ENCODE measurements around the gene CLRN3. TPM values are rescaled to one million over a fixed set of nuclear protein-coding genes. Genes with fewer than 3 reads are reported as not detected.

The CLRN3 gene
- total and polyA plus RNA-seq, 9 of the 15 experiments (the other 6 are each of a cell fraction or from before 2014, with no cell fraction given): not detected

DNA sequence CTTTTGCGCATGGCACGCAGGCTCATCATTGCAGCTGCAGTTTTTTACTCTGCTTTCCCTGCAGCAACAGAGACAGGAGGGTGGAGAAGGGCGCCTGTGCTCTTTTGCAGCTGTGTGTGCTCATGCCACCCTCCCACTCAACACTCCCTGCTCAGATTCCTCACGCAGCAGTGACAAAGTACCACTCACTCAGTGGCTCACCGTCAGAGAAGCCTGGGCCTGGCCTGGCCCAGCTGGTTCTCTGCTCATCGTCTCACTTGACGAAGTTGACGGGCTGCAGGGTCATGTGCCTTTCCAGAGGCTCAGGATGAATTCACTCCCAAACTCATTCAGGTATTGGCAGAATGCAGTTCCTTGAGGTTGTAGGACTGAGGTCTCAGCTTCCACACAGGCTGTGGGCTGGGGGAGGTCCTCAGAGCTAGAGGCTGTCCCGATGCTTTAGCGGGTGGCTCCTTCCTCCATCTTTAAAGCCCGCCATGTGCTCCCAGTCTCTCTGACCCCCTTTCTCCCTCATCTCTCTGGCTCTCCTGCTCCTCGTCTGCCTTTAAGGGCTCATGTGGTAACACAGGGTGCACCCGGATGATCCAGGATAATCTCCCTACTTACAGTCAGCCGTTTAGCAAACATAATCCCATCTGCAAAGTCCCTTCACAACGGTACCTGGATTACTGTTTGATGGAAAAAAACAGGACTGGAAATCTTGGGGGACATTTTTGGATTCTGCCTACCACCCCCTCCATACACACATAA, 40.0 kb upstream of the CLRN3 start (continued):
- TF ChIP-seq, protein P1, sequence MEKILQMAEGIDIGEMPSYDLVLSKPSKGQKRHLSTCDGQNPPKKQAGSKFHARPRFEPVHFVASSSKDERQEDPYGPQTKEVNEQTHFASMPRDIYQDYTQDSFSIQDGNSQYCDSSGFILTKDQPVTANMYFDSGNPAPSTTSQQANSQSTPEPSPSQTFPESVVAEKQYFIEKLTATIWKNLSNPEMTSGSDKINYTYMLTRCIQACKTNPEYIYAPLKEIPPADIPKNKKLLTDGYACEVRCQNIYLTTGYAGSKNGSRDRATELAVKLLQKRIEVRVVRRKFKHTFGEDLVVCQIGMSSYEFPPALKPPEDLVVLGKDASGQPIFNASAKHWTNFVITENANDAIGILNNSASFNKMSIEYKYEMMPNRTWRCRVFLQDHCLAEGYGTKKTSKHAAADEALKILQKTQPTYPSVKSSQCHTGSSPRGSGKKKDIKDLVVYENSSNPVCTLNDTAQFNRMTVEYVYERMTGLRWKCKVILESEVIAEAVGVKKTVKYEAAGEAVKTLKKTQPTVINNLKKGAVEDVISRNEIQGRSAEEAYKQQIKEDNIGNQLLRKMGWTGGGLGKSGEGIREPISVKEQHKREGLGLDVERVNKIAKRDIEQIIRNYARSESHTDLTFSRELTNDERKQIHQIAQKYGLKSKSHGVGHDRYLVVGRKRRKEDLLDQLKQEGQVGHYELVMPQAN (IDR thresholded peaks at IDR 0.05; ENCODE audit: borderline replicate concordance): no peak
- no peak for TF ChIP-seq STAT5B (CRISPR knock-in tag; IDR thresholded peaks at IDR 0.05)
- TF ChIP-seq RAD21 (CRISPR knock-in tag; conservative IDR thresholded peaks at IDR 0.05 in 1 of 2, IDR thresholded peaks at IDR 0.05 in 1 of 2): no peak
- TF ChIP-seq, protein P2, sequence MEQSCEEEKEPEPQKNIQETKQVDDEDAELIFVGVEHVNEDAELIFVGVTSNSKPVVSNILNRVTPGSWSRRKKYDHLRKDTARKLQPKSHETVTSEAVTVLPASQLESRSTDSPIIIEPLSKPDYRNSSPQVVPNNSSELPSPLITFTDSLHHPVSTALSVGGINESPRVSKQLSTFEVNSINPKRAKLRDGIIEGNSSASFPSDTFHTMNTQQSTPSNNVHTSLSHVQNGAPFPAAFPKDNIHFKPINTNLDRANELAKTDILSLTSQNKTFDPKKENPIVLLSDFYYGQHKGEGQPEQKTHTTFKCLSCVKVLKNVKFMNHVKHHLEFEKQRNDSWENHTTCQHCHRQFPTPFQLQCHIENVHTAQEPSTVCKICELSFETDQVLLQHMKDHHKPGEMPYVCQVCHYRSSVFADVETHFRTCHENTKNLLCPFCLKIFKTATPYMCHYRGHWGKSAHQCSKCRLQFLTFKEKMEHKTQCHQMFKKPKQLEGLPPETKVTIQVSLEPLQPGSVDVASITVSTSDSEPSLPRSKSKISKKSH (CRISPR knock-in tag; IDR thresholded peaks at IDR 0.05): no peak
- TF ChIP-seq ZNF586 (CRISPR knock-in tag; conservative IDR thresholded peaks at IDR 0.05): no peak
